ENCODE results near the gene PKDCC.
"Not testable (repeated sequence)": the region's sequence is repeated elsewhere in the genome, so short reads cannot be mapped to it uniquely, and the experiment has no call there.

PKDCC gene

DNA sequence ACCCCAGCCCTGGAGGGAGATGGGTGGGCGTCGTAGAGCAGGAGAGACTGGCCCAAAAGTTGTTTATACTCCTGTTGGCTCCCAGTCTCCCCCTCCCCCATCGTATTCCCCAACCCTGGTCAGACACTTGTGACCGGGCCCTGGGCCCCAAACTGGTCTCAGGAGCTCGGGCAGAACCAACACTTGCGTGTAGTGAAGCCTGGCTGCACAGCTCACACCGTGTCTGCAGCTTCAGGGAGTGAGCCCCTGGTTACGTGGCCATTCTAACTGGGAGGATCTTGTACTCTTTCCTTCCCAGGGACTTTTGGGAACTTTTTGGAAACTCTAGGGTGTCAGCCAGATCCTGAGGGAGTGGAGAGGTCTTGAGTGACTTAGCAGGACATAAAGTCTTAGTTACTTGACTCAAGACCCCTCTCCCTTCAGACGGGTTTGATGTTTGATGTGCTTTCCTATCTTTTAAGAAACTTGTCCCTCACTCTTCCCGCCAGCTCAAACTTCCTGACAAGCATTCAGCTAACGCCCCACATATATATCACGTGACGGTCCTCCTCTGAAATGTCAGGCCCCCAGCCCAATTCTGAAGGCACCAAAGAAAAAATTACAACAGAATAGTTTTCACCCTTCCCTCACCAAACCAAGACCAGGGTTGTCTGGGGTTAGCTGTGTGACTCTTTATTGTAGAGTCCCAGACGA lies 2.3 kb downstream of the PKDCC start:
- no peak for DNase-seq

DNA sequence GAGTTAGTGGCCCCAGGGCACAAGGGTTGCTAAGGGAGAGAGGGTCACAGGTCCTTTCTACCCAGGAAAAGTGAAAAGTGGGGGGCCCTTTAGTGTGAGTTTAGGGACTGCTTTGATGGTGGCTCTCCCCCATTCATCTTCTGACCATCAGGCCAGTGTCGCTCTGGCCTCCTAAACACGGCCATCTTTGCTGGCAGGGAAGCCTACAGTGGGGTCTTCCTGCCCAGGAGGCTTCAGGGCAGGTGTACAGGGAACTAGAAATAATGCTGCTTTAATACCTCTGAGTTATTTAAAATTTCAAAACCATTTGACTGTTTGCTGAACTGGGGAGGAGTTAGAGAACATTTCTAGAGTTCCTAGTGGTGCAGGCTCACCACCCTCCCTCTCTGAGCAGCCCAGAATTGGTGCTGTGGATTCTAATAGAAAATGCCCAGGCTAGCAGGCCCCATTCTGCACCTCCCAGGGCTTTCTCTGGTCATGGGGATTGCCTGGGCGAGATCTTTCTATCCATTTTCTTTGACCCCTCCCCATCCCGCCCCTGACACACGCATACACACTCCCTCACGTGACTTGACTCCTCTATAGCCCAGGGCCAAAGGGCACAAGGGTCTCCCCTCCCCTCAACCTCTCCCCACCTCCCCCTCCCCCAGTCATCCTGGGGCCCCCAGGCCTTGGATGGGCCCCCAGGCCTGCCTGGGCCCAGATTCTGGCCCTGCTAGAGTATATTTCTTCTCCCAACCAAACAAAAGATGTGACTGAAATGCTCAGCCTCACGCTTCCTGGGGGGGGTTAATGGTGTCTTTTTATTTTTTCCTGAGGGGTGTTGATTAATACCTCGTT lies 3.1 kb downstream of the PKDCC start:
- DNase-seq: no peak

DNA sequence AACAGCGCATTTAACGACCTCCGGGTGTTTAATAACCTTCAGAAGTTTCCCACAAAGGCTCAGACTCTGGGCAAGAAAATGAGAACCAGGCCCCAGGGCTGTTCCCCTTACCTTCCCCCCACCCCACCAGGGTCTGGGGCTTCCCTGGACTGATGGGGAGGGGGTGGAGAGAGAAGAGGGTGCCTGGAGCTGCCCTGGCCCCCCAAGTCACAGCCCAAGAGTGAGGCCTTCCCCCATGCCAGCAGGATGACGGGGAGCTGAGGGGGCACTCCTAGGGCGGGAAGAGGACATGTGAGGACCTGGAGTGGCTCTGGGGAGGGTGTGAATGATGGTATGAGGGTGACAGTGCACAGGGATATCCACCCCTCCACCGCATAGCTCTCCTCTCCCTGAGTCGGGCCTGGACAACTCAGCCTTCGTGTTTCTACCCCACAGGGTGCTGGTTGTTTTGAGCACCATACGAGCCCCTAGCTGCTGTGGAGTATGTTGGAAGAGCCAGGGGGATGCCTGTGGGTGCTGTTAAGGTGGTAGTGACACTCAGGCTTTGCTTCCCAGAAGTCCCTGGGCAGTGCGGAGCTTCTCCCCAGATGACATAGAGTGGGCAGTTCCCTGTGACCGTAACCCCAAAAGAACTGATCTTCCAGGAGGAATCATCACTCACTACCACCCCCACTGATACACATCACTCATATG lies 3.9 kb downstream of the PKDCC start:
- DNase-seq: no peak

DNA sequence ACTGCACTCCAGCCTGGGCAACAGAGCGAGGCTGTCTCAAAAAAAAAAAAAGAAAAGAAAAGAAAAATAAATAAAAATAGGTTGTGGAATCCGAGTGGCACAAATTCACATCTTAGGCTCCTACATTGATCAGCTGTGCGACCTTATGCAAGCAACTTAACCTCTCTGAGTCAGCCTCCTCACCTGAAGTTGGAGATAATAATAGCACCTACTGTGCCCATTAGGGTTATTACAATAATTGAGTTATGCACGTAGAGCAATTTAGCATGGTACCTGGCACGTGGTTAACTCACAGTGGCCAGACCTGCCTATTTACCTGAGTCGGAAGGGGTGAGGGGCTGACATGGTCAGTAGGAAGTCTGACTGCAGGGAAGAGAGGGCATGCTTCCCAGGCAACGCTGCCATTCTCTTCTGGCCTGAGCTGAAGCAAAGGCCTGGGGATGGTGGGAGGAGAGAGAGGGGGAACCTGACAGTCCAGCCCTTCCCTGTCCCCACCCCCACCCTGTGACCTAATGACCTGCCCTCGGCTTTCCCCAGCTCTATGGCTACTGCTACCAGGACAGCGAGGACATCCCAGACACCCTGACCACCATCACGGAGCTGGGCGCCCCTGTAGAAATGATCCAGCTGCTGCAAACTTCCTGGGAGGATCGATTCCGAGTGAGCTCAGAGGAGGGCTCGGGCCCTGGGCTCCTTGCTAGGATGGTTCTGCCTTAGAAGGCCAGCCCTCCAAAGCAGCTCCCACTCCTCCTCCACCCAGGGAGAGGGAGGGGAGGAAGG lies 5.1 kb downstream of the PKDCC start:
- DNase-seq: no peak

- DNase-seq: no peak
Measured at GRCh38 chr2:42053482-42053790, 5.6 kb downstream of the PKDCC start.

- no peak for DNase-seq
Measured at GRCh38 chr2:42053791-42054701, 6.2 kb downstream of the PKDCC start.

- DNase-seq: no peak
Measured at GRCh38 chr2:42054714-42055430, 7.1 kb downstream of the PKDCC start.

DNA sequence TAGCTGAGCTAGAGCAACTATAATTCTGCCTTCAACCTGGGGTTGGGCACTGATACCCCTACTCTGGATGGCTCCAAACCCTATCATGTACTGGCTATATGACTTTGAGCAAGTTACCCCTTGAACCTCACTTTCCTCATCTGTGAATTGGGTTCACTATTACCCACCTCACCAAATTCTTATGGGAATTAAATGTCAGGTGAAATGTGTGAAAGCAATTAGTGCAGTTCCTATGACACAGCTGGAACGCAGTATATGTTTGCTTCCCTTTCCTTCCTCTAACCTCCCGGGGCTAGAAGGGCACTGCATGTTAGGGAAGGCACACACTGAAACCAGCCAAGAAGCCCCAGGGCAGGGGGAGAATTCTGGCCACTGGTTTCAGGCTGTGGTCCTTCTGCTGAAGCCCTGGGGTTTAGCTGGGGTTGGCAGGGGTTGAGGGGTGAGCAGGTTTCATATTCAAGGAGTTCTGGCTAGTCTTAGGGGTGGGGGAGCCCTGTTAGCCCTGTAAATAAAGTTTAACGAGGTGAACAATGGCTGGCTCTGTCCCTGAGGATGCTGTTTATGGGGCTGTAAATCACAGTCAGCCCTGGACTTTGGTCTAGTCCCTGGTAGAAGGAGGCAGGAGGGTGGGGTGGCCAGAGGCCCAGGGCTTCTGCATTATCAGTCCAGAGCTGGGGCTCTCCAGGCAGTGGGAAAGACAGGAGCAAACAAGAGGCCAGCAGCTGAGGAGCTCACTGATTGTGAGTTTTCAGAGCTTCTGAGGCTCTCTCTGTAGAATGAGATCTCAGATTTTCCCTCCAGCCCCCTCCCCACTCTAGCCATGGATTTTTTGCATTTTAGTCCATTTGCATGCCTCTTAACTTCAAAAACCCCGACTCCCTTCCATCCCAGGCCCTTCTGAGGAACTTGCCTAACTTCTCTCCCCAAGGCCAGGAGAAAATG lies 8.0 kb downstream of the PKDCC start:
- DNase-seq: no peak

- DNase-seq: no peak
Measured at GRCh38 chr2:42057159-42057901, 9.5 kb downstream of the PKDCC start.

DNA sequence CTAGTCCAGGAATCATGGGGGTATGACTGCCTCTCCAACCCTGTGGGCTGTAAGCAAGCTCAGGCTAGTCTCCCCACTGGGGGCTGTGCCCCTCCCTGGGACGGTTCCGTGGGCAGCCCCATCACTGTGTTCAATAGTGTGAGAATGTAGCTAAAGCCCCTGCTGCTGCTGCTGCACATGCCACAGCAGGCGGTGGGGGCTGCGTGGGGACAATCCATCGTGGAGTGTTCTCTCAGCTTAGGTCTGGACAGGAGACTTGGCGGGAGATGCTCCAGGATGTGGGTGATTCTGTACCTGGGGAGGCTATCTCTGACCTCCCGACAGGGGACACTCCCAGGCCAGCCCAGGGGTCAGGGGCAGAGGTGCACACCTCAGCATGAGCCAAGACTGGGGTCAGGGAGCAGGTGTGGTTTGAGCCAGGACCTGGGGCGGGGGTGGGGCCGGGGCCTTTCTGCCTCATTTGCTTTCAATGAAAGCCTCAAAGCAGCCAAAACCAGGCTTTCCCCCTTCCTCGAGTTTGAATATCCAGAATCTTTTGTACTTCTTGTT lies 10.2 kb downstream of the PKDCC start:
- no peak for DNase-seq

GRCh38 chr2:42059261-42059898 lies 11.6 kb downstream of the PKDCC start:
- no peak for DNase-seq

DNA sequence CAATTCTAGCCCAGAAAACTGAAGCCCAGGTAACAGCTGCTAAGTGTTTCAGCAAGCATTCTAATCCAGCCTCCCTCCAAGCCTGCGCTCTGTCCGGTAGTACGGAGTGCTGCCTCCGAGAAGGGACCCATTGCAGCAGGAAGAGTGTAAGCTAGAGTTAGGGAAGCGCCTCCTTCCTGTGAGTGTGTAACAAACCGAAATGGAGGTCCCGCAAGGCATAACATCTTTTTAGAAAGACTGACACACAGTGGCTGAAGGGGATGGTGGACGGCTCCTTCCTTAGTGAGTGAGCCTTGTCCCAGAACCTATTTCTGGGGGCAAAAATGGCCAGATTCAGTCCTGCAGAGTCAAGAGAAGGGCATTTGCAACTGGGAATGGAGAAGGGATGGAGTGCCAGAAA lies 12.2 kb downstream of the PKDCC start:
- no peak for DNase-seq

DNA sequence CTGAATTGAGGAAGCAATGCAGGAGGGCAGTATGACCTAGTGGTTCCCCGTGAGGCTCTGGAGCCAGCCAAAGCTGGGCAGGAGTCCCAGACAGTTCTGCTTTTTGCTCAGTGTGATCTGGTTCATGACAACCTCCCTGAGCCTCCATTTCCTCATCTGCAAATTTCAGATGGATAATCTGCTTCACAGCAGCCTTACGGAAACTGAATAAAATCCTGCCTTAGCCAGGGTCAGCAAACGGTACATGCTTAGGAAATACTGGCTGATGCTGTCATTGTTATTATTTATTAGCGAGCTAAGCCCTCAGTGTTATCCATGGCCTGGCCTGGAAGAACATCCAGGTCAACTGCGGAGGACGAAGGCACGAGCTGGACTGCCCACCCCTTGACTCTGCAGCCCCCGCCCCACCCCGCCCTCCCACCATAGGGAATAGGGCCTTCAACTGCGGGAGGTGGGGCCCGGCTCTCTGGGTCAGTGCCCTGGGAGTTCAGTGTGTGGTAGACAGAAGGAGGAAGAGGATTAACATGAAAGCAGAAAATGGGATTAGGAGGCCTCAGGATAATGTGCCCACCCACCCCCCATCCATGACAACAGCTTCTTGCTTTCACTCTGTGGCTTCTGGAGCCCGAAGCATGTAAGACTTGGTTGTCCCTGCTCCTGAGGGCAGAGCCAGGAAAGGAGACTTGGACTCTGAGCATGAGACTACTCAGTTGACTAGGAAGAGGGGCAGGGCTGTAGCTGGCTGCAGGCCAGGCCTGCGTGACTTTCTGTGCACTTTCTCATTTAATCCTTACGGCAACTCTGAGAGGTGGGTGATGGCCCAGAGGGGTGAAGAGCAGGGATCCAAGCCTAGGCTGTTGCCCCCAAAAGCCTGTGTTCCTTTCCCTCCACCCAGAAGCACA lies 13.1 kb downstream of the PKDCC start:
- no peak for DNase-seq

DNA sequence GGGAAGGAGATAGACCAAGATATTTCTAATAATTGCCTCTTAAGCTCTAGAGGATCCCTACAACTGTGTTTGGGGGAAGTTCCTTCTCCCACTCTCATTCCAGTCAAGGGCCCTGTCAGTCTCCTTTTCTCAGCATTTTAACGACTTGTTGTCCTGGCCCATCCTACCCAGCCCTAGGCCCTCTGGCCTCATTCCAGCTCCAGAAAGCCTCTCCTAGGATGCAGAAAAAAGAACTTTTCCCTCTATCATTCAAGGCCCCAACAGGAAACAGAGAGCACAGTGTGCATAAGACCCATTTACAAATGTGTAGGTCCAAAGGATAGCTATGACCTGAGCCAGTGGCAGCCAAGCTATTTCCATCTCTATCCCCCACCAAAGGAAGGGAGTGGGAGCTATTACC lies 14.0 kb downstream of the PKDCC start:
- no peak for DNase-seq

DNA sequence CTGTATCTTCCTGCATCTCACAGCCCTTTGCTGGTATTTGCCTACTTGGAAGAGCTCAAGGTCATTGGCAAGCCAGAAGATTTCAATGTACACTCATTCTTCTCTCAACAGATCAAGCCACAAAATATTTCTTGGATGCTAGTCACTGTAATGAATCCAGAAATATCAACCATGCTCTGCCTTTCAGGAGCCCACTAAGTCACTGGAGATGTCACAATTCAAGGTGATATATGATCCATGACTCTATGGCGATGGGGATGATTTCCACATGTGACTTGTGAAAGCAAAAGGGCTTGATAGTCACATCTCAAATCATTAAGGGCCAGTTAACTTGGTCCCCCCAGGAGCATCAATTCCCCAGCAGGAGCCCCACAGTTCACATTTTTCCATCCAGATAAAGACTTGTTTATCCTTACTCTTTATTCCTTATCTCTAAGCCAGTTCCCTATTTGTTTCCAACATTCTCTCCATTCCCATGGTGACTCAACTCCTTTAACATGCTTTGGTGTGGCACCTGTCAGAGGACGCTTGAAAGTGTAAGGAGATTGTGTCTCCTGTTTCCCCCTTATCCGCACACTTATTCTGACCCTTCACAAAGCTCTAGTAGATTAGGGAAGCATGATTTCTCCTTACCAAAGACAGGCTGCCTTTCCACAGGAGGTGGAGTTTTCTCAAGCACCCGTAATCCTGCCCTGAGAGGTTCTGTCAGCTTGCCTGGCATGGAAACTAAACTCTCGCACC lies 15.8 kb downstream of the PKDCC start:
- DNase-seq: no peak

DNA sequence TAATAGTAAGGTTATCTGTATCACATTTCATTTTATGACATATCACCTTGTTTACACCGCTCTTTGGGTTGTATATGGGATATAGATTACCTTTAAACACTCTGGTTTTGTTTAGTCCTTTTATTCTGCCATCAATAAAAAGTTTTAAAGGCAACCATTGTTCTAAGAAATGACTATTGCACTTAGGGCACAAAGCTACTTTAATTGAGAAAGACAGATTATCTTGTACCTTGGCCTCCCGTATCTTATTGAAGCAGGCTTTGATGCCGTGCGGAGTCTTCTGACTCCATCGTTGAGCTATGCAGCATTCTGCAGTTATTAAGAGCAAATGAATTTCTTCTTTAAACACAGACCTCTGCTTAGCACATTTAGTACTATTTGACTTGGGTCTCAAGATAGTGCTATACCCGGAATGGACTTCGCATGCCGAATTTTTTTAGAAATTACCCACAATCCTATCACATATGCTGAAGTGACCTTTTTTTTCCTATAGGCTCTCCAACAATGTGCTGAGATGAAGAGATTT lies 16.7 kb downstream of the PKDCC start:
- no peak for DNase-seq

DNA sequence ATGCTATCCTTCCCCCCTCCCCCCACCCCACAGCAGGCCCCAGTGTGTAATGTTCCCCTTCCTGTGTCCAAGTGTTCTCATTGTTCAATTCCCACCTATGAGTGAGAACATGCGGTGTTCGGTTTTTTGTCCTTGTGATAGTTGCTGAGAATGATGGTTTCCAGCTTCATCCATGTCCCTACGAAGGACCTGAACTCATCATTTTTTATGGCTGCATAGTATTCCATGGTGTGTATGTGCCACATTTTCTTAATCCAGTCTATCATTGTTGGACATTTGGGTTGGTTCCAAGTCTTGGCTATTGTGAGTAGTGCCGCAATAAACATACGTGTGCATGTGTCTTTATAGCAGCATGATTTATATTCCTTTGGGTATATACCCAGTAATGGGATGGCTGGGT lies 17.9 kb downstream of the PKDCC start:
- not testable (repeated sequence) for DNase-seq

All from stimulated activated CD4-positive, alpha-beta T cell treated with anti-CD3 and anti-CD28 coated beads, Interleukin-2, amount 100 ng/mL, for 48 hours (primary cell).